GM12873 (cell line): ENCODE data around the gene OAS2.

Source experiments
- CTCF ChIP-seq: IDR thresholded peaks from 2 replicates; pipeline ENCODE4 v1.5.1; 2012; ENCODE audit warnings: low read depth, mild to moderate bottlenecking, moderate library complexity, low read length, control low read depth; ENCODE audit not compliant: insufficient read depth; ENCODE audit errors: missing control alignments

Gene OAS2

GRCh38 chr12:112978163-112979040, at the start of gene OAS2:
TSS of gene OAS2 (plus strand) at chr12:112978519. CDS start at chr12:112978609, 90 bp downstream.
- no peak for TF ChIP-seq CTCF

DNA sequence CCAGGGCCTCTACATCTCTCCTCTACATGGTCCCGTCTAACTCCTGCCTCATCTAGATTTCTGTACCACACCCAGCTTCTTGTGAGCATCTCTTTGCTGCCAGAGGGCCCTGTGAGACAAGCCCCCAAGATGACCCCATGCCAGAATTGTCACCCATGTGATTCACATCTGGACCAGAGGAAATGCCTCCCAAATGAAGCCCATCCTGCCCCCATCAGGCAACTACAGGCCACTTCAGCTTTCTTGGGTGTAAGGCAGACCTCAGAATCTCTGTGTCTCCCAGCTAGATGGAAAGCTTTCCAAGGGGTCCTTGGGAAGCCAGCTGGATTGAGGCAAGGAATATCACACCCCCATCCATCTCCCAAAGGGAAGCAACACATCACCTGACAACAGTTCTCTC, 49.3 kb upstream of the OAS2 start:
- TF ChIP-seq CTCF: peak; percentile 25

DNA sequence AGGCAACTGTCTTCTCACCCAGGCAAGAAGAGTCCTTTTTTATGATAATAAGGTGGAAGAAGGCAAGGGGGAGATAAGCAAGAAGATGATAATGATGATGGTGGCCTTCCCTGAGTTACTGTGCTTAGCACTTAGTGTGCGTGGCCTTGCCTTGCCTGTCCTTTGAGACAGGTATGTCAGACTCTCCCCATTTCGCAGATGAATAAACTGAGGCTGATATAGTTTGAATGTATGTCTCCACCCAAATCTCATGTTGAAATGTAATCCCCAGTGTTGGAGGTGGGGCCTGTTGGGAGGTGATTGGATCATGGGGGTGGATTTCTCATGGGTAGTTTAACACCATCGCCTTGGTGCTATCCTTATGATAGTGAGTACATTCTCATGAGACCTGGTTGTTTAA, 48.6 kb upstream of the OAS2 start:
- TF ChIP-seq CTCF: no peak

- no peak for TF ChIP-seq CTCF
These were observed 48.0 kb upstream of the OAS2 start for GRCh38 chr12:112930350-112930749.

GRCh38 chr12:112932485-112933128, 45.7 kb upstream of the OAS2 start:
- TF ChIP-seq CTCF: no peak

GRCh38 chr12:112933129-112933505, 45.2 kb upstream of the OAS2 start:
- no peak for TF ChIP-seq CTCF

GRCh38 chr12:112936264-112936663, 42.1 kb upstream of the OAS2 start:
- no peak for TF ChIP-seq CTCF
